LNCaP clone FGC (cell line): Measurements from ENCODE around the gene LMBR1.

Experiments
- DNase-seq: peaks from one replicate; pipeline ENCODE4 v3.0.0-alpha.2; 2011; ENCODE audit warnings: low read depth
- H3K4me3 ChIP-seq: 2 replicates; pipeline ENCODE4 v1.5.1; 2011; ENCODE audit warnings: mild to moderate bottlenecking, low read depth, low read length, control low read depth
- CTCF ChIP-seq: IDR thresholded peaks from 2 replicates; pipeline ENCODE4 v1.5.1; 2012; ENCODE audit warnings: mild to moderate bottlenecking; ENCODE audit not compliant: control insufficient read depth, insufficient read depth; ENCODE audit errors: extremely low read depth

Gene LMBR1

GRCh38 chr7:156666368-156667109 is 226.4 kb downstream of the LMBR1 start:
- no peak overlapping the region for H3K4me3 ChIP-seq
- TF ChIP-seq CTCF, result no peak
- no peak for DNase-seq

- no peak for TF ChIP-seq CTCF
- H3K4me3 ChIP-seq, result no peak overlapping the region
- no peak for DNase-seq
These were observed 227.9 kb downstream of the LMBR1 start for GRCh38 chr7:156665101-156665500.

GRCh38 chr7:156662277-156662676 is 230.7 kb downstream of the LMBR1 start:
- DNase-seq, result no peak
- H3K4me3 ChIP-seq, result no peak overlapping the region
- TF ChIP-seq CTCF, result no peak

- TF ChIP-seq CTCF, result no peak
- DNase-seq, result no peak
These were observed 231.3 kb downstream of the LMBR1 start for GRCh38 chr7:156661637-156662036.

GRCh38 chr7:156659961-156660360 is 233.0 kb downstream of the LMBR1 start:
- H3K4me3 ChIP-seq, result no peak overlapping the region
- no peak for TF ChIP-seq CTCF

More at GRCh38 chr7:156661637-156662036, 231.3 kb downstream of the LMBR1 start:
- no peak overlapping the region for H3K4me3 ChIP-seq

GRCh38 chr7:156659203-156659602 is 233.8 kb downstream of the LMBR1 start:
- no peak for TF ChIP-seq CTCF
- no peak for DNase-seq
- H3K4me3 ChIP-seq, result no peak overlapping the region

More at GRCh38 chr7:156659961-156660360, 233.0 kb downstream of the LMBR1 start:
- no peak for DNase-seq

GRCh38 chr7:156657681-156658080 is 235.3 kb downstream of the LMBR1 start:
- no peak for TF ChIP-seq CTCF
- no peak for DNase-seq
- no peak overlapping the region for H3K4me3 ChIP-seq
